Neuronal stem cell (in vitro differentiated cells): ENCODE data around the gene FOXC2.

Experiments used
- DNase-seq: peaks from one replicate; pipeline ENCODE4 v3.0.0-alpha.2; 2013; ENCODE audit warnings: low spot score
- H2AFZ ChIP-seq: one replicate; pipeline ENCODE4 v1.6.1; 2013; ENCODE audit warnings: mild to moderate bottlenecking, low read length, inconsistent platforms
- H2AK5ac ChIP-seq: 2 replicates; pipeline ENCODE4 v1.6.1; 2013; ENCODE audit warnings: low read depth, mild to moderate bottlenecking, inconsistent platforms, low read length, moderate library complexity, mixed read lengths
- H2BK120ac ChIP-seq: 2 replicates; pipeline ENCODE4 v1.6.1; 2013; ENCODE audit warnings: low read depth, mild to moderate bottlenecking, inconsistent platforms, low read length, moderate library complexity, mixed read lengths
- H2BK12ac ChIP-seq: one replicate; pipeline ENCODE4 v1.6.1; 2013; ENCODE audit warnings: low read length, inconsistent platforms
- H2BK15ac ChIP-seq: 2 replicates; pipeline ENCODE4 v1.6.1; 2013; ENCODE audit warnings: mild to moderate bottlenecking, low read length, inconsistent platforms, mixed read lengths
- H2BK5ac ChIP-seq: one replicate; pipeline ENCODE4 v1.6.1; 2013; ENCODE audit warnings: inconsistent platforms, mild to moderate bottlenecking, low read length, moderate library complexity
- H3K14ac ChIP-seq: one replicate; pipeline ENCODE4 v1.6.1; 2013; ENCODE audit warnings: low read length, inconsistent platforms
- H3K18ac ChIP-seq: 2 replicates; pipeline ENCODE4 v1.6.1; 2013; ENCODE audit warnings: low read length, inconsistent platforms
- H3K23ac ChIP-seq: 2 replicates; pipeline ENCODE4 v1.6.1; 2013; ENCODE audit warnings: low read depth, mild to moderate bottlenecking, mixed read lengths, low read length, inconsistent platforms; ENCODE audit not compliant: poor library complexity
- H3K27ac ChIP-seq: replicated peaks from 3 replicates; pipeline ENCODE4 v1.5.1; 2013; ENCODE audit warnings: low read length, inconsistent platforms
- H3K27me3 ChIP-seq, 3 experiments: 2 replicates each; pipeline ENCODE4 v1.6.1; 2013; ENCODE audit warnings: low read length in 3 of 3, mild to moderate bottlenecking in 2 of 3, inconsistent platforms in 1 of 3, low read depth in 1 of 3, mixed read lengths in 1 of 3, moderate library complexity in 1 of 3; ENCODE audit not compliant: control insufficient read depth in 3 of 3, insufficient read depth in 3 of 3
- H3K36me3 ChIP-seq, 2 donors: replicated peaks in 1 of 2; 2 replicates each; pipeline ENCODE4 v1.6.1; 2013; ENCODE audit warnings: low read length in 2 of 2; ENCODE audit not compliant: control insufficient read depth in 2 of 2, insufficient read depth in 2 of 2
- H3K4ac ChIP-seq: 2 replicates; pipeline ENCODE4 v1.6.1; 2013; ENCODE audit warnings: inconsistent platforms, mild to moderate bottlenecking, low read length, moderate library complexity
- H3K4me1 ChIP-seq, 2 donors: 1 replicate in 1 of 2; 2 replicates in 1 of 2; pipeline ENCODE4 v1.6.1; 2013; ENCODE audit warnings: low read length in 2 of 2, low read depth in 1 of 2; ENCODE audit not compliant: control insufficient read depth in 2 of 2, insufficient read depth in 1 of 2
- H3K4me2 ChIP-seq: one replicate; pipeline ENCODE4 v1.6.1; 2013; ENCODE audit warnings: mild to moderate bottlenecking, low read length, inconsistent platforms; ENCODE audit not compliant: insufficient read depth, poor library complexity, severe bottlenecking
- H3K4me3 ChIP-seq, 2 donors: 2 replicates each; pipeline ENCODE4 v1.5.1; 2013; ENCODE audit warnings: low read length in 2 of 2, mild to moderate bottlenecking in 2 of 2, inconsistent platforms in 1 of 2, moderate library complexity in 1 of 2
- H3K79me1 ChIP-seq: one replicate; pipeline ENCODE4 v1.6.1; 2013; ENCODE audit warnings: low read depth, mild to moderate bottlenecking, inconsistent platforms, low read length, moderate library complexity
- H3K9ac ChIP-seq: one replicate; pipeline ENCODE4 v1.6.1; 2013; ENCODE audit warnings: mild to moderate bottlenecking, low read depth, low read length, inconsistent platforms; ENCODE audit not compliant: poor library complexity
- H3K9me3 ChIP-seq, 2 donors: replicated peaks in 1 of 2; 2 replicates each; pipeline versions ENCODE3 to v1.6.1; 2013; ENCODE audit warnings: low read length in 2 of 2, mild to moderate bottlenecking in 2 of 2, inconsistent platforms in 1 of 2, low read depth in 1 of 2, mixed read lengths in 1 of 2, moderate library complexity in 1 of 2; ENCODE audit not compliant: control insufficient read depth in 2 of 2, insufficient read depth in 1 of 2
- H4K8ac ChIP-seq: one replicate; pipeline ENCODE4 v1.6.1; 2013; ENCODE audit warnings: low read depth, mild to moderate bottlenecking, inconsistent platforms, low read length, moderate library complexity
- H4K91ac ChIP-seq: one replicate; pipeline ENCODE4 v1.6.1; 2013; ENCODE audit warnings: low read length, low read depth, mild to moderate bottlenecking, inconsistent platforms; ENCODE audit not compliant: poor library complexity
- WGBS, 2 donors: extraction: QIAGEN DNeasy Blood & Tissue Kit; methylation state at CpG; one replicate each; pipeline ENCODE4 v1.1.7; 2013; ENCODE audit warnings: missing lambda C conversion rate in 2 of 2, mixed read lengths in 1 of 2; ENCODE audit not compliant: insufficient read length in 2 of 2, insufficient replicate concordance in 1 of 2; ENCODE audit errors: extremely low coverage in 2 of 2; 5-methylcytosine and 5-hydroxymethylcytosine counted together

Gene FOXC2

GRCh38 chr16:86578611-86579267 is 12.1 kb downstream of the FOXC2 start:
- H3K23ac ChIP-seq = peak overlapping the region; percentile 50
- peak overlapping the region; percentile 82 for H3K9ac ChIP-seq
- H3K27ac ChIP-seq = no peak overlapping the region
- no peak overlapping the region for H2BK15ac ChIP-seq
- no peak overlapping the region for H2BK120ac ChIP-seq
- peak overlapping the region; percentile 32 for H2BK5ac ChIP-seq
- peak overlapping the region in 1 of 2 donors; percentile 59 for H3K4me3 ChIP-seq
- peak overlapping the region; percentile 64 for H3K4me2 ChIP-seq
- H2AK5ac ChIP-seq = no peak overlapping the region
- H4K91ac ChIP-seq = no peak overlapping the region
- H2AFZ ChIP-seq = peak overlapping the region; percentile 33
- peaks cover 0 to 1% of the 10 kb centered on the region in 2 donors for H3K9me3 ChIP-seq
- DNase-seq = no peak
- peak overlapping the region; percentile 81 for H2BK12ac ChIP-seq
- no peak overlapping the region for H4K8ac ChIP-seq
- no peak overlapping the region for H3K4ac ChIP-seq
- peaks cover 50 to 100% (median 76%) of the 10 kb centered on the region in 3 experiments for H3K27me3 ChIP-seq
- peak overlapping the region; percentile 77 for H3K18ac ChIP-seq
- H3K4me1 ChIP-seq = peaks cover 0 to 14% of the 10 kb centered on the region in 2 donors
- H3K14ac ChIP-seq = no peak overlapping the region
- H3K79me1 ChIP-seq = no peaks in the 10 kb centered on the region
- H3K36me3 ChIP-seq = no peaks in the 10 kb centered on the region
- no CpG with 5 or more reads among the region's 69 CpGs for WGBS, 2 donors

- H3K36me3 ChIP-seq = no peaks in the 10 kb centered on the region
- H3K9me3 ChIP-seq = peaks cover 0 to 1% of the 10 kb centered on the region in 2 donors
- H3K9ac ChIP-seq = no peak overlapping the region
- H2BK12ac ChIP-seq = peak overlapping the region; percentile 8
- H3K27ac ChIP-seq = no peak overlapping the region
- peaks cover 0 to 14% of the 10 kb centered on the region in 2 donors for H3K4me1 ChIP-seq
- no peak overlapping the region for H3K4ac ChIP-seq
- peak overlapping the region; percentile 64 for H3K4me2 ChIP-seq
- peak overlapping the region in 1 of 2 donors; percentile 59 for H3K4me3 ChIP-seq
- no CpG with 5 or more reads among the region's 69 CpGs for WGBS, 2 donors
- peak overlapping the region; percentile 31 for H3K14ac ChIP-seq
- no peak overlapping the region for H2AFZ ChIP-seq
- H3K23ac ChIP-seq = no peak overlapping the region
- peak overlapping the region; percentile 81 for H3K18ac ChIP-seq
- no peak overlapping the region for H4K91ac ChIP-seq
- H3K27me3 ChIP-seq = peaks cover 49 to 99% (median 71%) of the 10 kb centered on the region in 3 experiments
- no peak overlapping the region for H2BK5ac ChIP-seq
- H2BK15ac ChIP-seq = no peak overlapping the region
- H3K79me1 ChIP-seq = no peaks in the 10 kb centered on the region
- no peak for DNase-seq
- H2AK5ac ChIP-seq = no peak overlapping the region
- no peak overlapping the region for H2BK120ac ChIP-seq
- peak overlapping the region; percentile 78 for H4K8ac ChIP-seq
These were observed 12.8 kb downstream of the FOXC2 start for GRCh38 chr16:86579268-86580062.

- peaks cover 0 to 13% of the 10 kb centered on the region in 2 donors for H3K4me1 ChIP-seq
These were observed 13.6 kb downstream of the FOXC2 start for GRCh38 chr16:86580063-86580790.

More at GRCh38 chr16:86580063-86580790, 13.6 kb downstream of the FOXC2 start:
- no peak overlapping the region for H3K4me2 ChIP-seq
- H3K27ac ChIP-seq = no peak overlapping the region
- no peak overlapping the region for H2BK15ac ChIP-seq
- no peak overlapping the region for H2BK120ac ChIP-seq
- H3K9me3 ChIP-seq = peaks cover 0 to 1% of the 10 kb centered on the region in 2 donors
- no peak overlapping the region for H3K9ac ChIP-seq
- no peak overlapping the region for H3K18ac ChIP-seq
- no peak overlapping the region for H3K4me3 ChIP-seq
- H2BK12ac ChIP-seq = no peak overlapping the region
- no peak for DNase-seq
- H3K14ac ChIP-seq = no peak overlapping the region
- no peak overlapping the region for H4K8ac ChIP-seq
- H3K4ac ChIP-seq = no peak overlapping the region
- H2AK5ac ChIP-seq = no peak overlapping the region
- H2BK5ac ChIP-seq = no peak overlapping the region
- H3K79me1 ChIP-seq = no peaks in the 10 kb centered on the region
- H3K36me3 ChIP-seq = no peaks in the 10 kb centered on the region
- H3K27me3 ChIP-seq = peaks cover 43 to 95% (median 63%) of the 10 kb centered on the region in 3 experiments
- no CpG with 5 or more reads among the region's 19 CpGs for WGBS, 2 donors
- no peak overlapping the region for H4K91ac ChIP-seq
- H3K23ac ChIP-seq = no peak overlapping the region
- no peak overlapping the region for H2AFZ ChIP-seq
